ENCODE results near the gene MEGF11.

DNA sequence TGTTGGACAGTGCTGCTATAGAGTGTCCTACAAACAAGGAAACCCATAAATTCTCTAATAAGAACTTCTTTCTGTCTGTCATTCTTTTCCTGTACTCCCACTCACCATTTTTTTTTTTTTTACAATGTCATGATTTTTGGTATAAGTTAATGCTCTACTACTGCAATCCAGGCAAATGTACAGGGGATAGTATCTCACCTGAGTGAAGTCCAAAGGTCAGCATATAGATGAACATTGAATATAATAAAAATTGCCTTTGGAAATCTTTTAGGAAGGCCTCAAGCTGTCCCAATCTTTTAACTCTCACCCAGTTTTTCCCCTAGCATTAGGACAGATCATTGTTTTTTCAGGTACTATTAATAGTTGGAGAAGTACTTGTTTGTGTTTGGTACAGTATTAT, 405.6 kb downstream of the MEGF11 start:
- TF ChIP-seq, protein P1, sequence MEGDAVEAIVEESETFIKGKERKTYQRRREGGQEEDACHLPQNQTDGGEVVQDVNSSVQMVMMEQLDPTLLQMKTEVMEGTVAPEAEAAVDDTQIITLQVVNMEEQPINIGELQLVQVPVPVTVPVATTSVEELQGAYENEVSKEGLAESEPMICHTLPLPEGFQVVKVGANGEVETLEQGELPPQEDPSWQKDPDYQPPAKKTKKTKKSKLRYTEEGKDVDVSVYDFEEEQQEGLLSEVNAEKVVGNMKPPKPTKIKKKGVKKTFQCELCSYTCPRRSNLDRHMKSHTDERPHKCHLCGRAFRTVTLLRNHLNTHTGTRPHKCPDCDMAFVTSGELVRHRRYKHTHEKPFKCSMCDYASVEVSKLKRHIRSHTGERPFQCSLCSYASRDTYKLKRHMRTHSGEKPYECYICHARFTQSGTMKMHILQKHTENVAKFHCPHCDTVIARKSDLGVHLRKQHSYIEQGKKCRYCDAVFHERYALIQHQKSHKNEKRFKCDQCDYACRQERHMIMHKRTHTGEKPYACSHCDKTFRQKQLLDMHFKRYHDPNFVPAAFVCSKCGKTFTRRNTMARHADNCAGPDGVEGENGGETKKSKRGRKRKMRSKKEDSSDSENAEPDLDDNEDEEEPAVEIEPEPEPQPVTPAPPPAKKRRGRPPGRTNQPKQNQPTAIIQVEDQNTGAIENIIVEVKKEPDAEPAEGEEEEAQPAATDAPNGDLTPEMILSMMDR (IDR thresholded peaks at IDR 0.05; ENCODE audit: low read depth, low read length): no peak
- no peak for TF ChIP-seq EZH2phosphoT487 (IDR thresholded peaks at IDR 0.05; ENCODE audit: low read depth)

Data from OCI-LY3 (cell line).